T-helper 1 cell treated with Interleukin-12 subunit alpha and Interleukin-12 subunit beta and Interleukin-4 antibody, amounts not matched to agents 30 ng/mL and 1 ng/mL, for 36 hours (primary cell): ENCODE measurements around the gene TACO1. TPM values are rescaled to one million over a fixed set of nuclear protein-coding genes. Genes with fewer than 3 reads are reported as not detected.

ENCODE experiments used
- intact Hi-C: fragments of 100-400 bp; cut with micrococcal nuclease; formaldehyde crosslinking; loops from one replicate; pipeline ENCODE4 v1.15.1; 2024
- total RNA-seq: library from RNA; stranded (reverse); gene quantifications from 2 replicates; pipeline ENCODE4 v1.2.3, GENCODE V29; 2022

The TACO1 gene
- total RNA-seq, 1 donor from 2014 or later = 27.5 TPM

DNA sequence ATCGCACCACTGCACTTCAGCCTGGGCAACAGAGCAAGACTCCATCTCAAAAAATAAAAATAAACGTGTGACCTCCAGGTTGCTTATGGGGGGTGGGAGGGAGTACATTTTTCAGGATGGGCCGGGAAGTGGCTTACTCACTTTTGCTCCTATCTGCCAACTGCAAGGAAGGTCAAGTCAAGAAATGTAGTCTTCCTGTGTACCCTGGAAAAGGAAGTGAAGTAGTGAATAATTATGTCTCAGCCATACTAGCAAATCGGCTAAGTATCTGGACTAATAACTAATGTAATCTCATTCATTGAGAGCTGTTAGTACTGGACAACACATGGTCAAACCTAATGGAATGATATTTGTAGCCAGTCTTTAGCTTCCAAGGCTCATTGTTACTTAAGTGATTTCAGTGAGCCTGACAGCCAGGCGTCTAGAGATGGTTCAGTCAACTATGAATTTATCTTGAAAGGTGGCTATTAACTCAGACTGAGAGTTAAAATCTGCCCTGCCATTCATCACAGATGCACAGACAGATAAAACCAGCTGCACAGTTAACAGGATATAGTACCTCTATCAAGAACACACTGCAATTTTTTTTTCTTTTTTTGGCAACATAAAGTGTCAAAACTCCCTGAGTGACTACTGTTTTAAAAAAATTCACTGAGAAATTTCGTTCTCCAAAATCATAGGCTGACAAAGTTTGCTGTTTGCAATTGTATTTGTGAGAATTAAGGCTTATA, 3.7 kb upstream of the TACO1 start:
- intact Hi-C loops = no loop called here

- intact Hi-C loops = no loop called here
Measured at GRCh38 chr17:63598281-63598680, 2.4 kb upstream of the TACO1 start.

GRCh38 chr17:63601439-63602371, 1.0 kb downstream of the TACO1 start:
- intact Hi-C loops = loop anchor here (1.0 to 2.0 kb wide), 3 partner anchors 21 to 79 kb away; partner anchors contain the start of genes DCAF7, KCNH6 and MAP3K3

DNA sequence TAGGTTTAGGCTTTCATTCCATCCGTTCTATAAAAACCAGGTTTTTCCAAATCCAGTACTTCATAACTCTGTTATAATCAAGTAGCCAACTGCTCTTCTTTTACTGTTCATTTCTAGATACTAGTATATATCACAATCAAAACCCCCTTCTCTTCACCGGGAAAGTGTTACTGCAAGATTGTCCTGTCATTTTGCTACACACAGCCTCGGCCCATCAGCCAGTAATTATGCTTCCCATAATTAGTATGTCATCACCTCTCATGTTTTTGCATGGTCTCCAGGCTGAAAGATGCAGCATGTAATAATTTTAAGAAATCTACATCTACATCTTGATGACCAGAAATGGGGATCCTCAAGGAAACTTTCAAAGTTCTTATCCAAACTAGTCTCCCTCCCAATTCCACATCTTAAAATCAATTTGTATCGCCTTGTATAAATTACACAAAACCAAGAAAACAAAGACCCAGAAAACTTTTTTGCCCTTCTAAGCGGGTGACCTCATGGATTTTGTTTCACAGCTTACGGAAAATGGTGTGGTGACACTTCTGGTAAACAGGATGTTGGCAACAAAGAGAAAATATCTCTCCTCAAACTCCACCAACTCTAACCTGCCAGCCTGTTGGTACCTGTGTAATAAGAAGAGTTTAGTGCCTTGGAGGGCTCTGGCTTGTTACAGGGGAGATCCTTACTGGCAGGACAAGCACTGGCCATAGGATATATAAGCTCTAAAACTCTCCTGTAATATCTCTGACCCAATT, 9.3 kb downstream of the TACO1 start:
- intact Hi-C loops = loop anchor here (5.0 kb wide), 1 partner anchor 1133 kb away; the partner anchor contains the start of gene TLK2

GRCh38 chr17:63610854-63611253, 10.2 kb downstream of the TACO1 start:
- intact Hi-C loops = loop anchor here (5.0 kb wide), 1 partner anchor 1134 kb away; the partner anchor contains the start of gene TLK2

DNA sequence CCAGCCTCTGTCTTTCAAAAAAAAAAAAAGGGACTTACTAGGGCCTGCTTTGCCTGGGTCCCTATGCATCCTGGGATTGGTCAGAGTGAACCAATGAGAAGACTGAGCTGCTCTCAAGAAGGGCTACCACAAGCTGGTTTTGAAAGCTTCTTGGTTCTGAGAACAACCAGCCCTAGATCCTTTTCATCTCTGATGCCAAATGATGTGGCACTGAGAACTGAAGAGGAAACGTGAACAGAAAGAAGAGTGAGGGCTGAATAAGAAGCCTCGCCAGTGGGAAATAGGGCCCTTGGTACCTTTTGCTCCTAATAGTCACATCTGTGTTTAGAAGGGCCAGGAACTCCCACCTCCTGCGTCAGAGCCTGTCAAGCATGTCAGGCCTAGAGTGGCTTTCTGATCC, 10.7 kb downstream of the TACO1 start:
- intact Hi-C loops = loop anchor here (5.0 kb wide), 1 partner anchor 1134 kb away; the partner anchor contains the start of gene TLK2

DNA sequence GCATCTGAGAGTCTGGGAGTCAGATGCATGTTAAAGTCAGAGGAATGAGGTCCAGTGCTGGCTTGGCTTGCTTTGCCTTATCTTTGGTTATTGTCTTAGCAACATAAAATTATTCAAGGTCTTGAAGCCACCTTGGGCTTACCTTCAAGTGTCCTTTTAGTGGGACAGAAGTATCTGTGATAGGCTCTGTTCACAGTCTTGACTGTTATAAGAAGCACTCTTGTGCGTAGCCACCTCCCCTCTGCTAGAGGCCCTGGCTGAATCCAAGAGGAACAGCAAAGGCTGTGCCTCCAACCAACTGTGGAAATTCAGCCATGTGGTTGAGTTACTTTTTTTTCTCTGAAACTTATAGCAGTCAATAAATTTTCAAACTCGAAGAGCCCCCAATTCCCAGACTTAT, 13.0 kb downstream of the TACO1 start:
- intact Hi-C loops = loop anchor here (2.0 to 5.0 kb wide), 2 partner anchors 127 to 1136 kb away; partner anchors contain the start of genes STRADA and TLK2

DNA sequence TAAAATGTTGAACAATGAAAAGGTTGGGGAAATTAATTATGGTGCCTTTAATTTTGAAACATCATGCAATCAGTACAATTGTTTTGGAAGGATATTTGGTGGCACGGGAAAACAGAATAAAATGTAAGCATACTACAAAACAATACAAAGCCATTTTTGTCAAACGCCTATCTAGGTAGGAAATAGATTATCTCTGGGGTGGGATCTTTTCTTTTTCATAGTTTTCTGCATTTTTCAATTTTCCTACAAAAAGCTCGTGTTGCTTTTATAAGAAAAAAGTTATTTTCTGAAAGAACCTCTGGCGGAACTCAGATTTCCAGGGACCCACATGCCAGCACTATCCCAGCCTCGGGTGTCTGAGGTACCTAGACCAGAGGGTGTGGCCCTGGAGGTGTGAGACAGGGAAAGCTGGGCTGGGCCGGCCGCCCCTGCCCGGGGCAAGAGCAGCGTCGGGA, 20.6 kb downstream of the TACO1 start:
- intact Hi-C loops = loop anchor here (5.0 to 10.0 kb wide), 4 partner anchors 514 to 966 kb away; partner anchors contain the start of genes CEP95, DDX5, ERN1 and TANC2

- intact Hi-C loops = loop anchor here (1.0 to 10.0 kb wide), 13 partner anchors 10 to 967 kb away; partner anchors contain the start of genes CCDC47, CEP95, DCAF7 and DDX5
Measured at GRCh38 chr17:63621684-63622573, 21.2 kb downstream of the TACO1 start, which contains the start of gene MAP3K3. TSS of gene MAP3K3 (plus strand) at chr17:63622417. CDS start at chr17:63622760, 343 bp downstream.

DNA sequence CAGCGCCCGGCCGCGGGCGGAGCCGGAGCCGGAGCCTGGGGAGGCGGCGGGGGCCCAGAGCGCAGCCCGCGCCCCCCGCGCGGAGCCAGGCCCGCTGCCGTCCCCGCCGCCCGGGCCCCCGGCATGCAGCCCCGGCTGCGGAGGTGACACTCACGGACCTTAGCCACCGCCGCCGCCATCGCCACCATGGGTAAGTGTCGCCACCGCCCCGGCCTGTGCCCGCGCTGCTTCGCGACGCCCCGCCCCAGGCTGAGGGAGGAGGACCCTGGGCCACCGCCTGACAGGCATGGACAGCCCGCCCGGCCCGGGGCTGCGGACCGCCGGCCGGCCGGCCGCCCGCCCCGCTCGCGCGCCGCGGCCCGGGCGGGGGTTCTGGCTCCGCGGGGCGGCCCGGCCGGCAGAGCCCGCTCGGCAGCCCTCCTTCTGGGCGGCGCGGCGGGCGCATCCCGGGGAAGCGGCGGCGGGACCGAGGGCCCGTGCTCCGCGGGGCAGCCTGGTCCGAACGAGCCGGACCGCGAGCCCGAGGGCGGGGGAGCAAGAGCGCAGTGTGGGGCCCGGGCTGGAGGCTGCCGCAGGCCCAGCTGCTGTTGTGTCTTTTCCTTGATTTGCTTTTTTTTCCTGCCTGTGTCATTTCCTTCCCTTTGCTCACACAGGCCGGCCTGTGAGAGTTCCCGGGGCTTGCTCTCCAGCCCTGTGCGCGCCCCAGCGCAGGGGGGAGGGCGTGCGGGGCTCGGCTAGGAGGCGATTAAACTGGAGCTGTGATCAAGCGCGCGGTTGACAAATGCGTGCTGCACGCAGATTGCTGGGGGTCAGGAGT, 22.1 kb downstream of the TACO1 start:
- intact Hi-C loops = loop anchor here (1.0 to 10.0 kb wide), 13 partner anchors 10 to 968 kb away; partner anchors contain the start of genes CCDC47, CEP95, DCAF7 and DDX5

- intact Hi-C loops = loop anchor here (2.0 to 10.0 kb wide), 5 partner anchors 203 to 969 kb away; partner anchors contain the start of genes CEP95, DDX5, ERN1 and FTSJ3
Measured at GRCh38 chr17:63623786-63624530, 23.3 kb downstream of the TACO1 start.

GRCh38 chr17:63624531-63624880, 23.8 kb downstream of the TACO1 start:
- intact Hi-C loops = loop anchor here (5.0 to 10.0 kb wide), 4 partner anchors 510 to 970 kb away; partner anchors contain the start of genes CEP95, DDX5, ERN1 and TANC2

DNA sequence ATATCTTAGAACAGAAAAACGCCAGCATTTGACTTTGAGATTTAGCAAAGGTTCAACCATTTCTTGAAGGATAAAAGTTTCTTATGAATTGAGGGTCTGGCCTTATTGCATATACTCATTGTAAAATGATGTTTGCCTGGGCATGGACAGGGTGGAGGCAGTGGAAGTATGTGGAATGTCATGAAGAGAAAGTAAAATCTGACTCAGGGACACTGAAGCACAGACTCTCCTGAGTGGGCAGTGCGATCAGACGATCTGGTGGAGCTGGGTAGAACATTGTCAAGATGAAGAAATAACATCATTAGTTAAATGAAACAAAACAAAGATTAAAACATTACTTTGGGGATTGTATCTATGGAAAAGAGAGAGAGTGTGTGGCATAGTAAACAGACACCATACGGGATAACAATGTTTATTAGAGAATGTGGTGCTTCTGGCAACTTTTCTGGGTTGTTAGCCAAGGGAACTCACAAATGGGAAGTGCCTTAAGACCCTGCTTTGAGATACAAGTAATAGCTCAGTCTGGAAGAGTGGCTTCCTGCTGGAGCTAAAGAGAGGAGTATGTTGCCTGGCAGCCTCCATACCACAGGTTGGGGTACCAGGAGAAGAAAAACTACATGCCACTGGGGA, 26.0 kb downstream of the TACO1 start:
- intact Hi-C loops = loop anchor here (10.0 kb wide), 2 partner anchors 508 to 972 kb away; partner anchors contain the start of gene ERN1

DNA sequence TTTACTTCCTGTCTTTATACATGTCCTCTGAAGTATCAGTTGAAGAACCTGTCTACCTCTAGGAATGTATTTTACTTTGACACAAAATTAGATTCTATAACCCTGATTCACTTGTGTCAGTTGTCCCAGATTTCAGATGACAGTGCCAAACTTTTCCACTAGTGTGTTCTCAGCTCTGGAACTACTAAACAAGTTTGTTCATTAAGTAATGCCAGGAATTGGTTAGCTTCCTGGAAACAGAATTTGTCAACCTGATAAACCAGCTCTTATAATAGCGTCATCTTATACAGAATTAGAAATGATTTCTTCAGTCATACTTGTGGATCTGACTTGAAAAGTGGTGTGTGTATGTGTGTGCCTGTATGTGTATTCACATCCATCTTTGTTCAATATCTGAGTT, 28.9 kb downstream of the TACO1 start:
- intact Hi-C loops = loop anchor here (10.0 kb wide), 2 partner anchors 505 to 975 kb away; partner anchors contain the start of gene ERN1

DNA sequence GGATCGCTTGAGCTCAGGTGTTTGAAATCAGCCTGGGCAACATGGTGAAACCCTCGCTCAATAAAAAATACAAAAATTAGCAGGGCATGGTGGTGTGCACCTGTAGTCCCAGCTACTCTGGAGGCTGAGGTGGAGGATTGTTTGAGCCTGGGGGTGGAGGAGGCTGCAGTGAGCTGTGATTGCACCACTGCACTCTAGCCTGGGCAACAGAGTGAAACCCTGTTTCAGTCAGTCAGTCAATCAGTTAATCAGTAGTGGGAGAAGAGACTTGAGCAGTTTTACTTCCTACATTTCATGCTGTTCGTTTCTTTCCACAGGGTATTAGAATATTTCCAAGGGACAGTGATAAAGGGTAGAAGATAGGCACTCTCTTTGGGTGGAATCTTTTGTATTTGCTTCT, 30.4 kb downstream of the TACO1 start:
- intact Hi-C loops = no loop called here

- intact Hi-C loops = no loop called here
Measured at GRCh38 chr17:63631626-63632025, 30.9 kb downstream of the TACO1 start.

- intact Hi-C loops = loop anchor here (1.0 kb wide), 1 partner anchor 11 kb away; the partner anchor contains the start of gene MAP3K3
Measured at GRCh38 chr17:63633742-63634141, 33.0 kb downstream of the TACO1 start.
